Activated CD8-positive, alpha-beta memory T cell treated with anti-CD3 and anti-CD28 coated beads for 4 hours (primary cell): ENCODE results near the gene PBXIP1.

Experiments
- DNase-seq, 2 donors: peaks; one replicate each; pipeline ENCODE4 v3.0.0-alpha.2; 2020; ENCODE audit warnings: low read depth in 2 of 2

Gene PBXIP1

GRCh38 chr1:154895798-154896197 lies 60.1 kb downstream of the PBXIP1 start:
- DNase-seq, result no peak
